Calu3 (cell line): ENCODE results near the gene WHRN. TPM values are rescaled to one million over a fixed set of nuclear protein-coding genes. Genes with fewer than 3 reads are reported as not detected.

Source experiments
- BruUV-seq: library from RNA; stranded (reverse); fragments of 400-500 nt; replicated peaks from 2 replicates; lab custom pipeline; 2021; lab: Mats Ljungman, UMichigan
- CTCF ChIA-PET: fragments of 300-600 bp; sonication (Branson Sonifier 250); formaldehyde crosslinking; loops from one replicate; lab custom pipeline; 2022; ENCODE audit warnings: antibody characterized with exemption; lab: Charles Lee
- DNase-seq: peaks from one replicate; pipeline ENCODE4 v3.0.0; 2022
- H3K27ac Mint-ChIP-seq: one replicate; pipeline ENCODE4 v1.8.0; 2022; ENCODE audit warnings: mixed read lengths; ENCODE audit not compliant: unreplicated experiment
- H3K27me3 Mint-ChIP-seq: one replicate; pipeline ENCODE4 v1.8.0; 2022; ENCODE audit warnings: mixed read lengths; ENCODE audit not compliant: unreplicated experiment
- H3K36me3 Mint-ChIP-seq: one replicate; pipeline ENCODE4 v1.8.0; 2022; ENCODE audit warnings: mild to moderate bottlenecking, moderate library complexity, mixed read lengths; ENCODE audit not compliant: insufficient read depth, unreplicated experiment
- H3K4me1 Mint-ChIP-seq: one replicate; pipeline ENCODE4 v1.8.0; 2022; ENCODE audit warnings: mild to moderate bottlenecking, low read depth, mixed read lengths; ENCODE audit not compliant: unreplicated experiment
- H3K4me3 Mint-ChIP-seq: one replicate; pipeline ENCODE4 v1.8.0; 2022; ENCODE audit warnings: mild to moderate bottlenecking, low read depth, moderate library complexity, mixed read lengths; ENCODE audit not compliant: unreplicated experiment
- H3K9me3 Mint-ChIP-seq: one replicate; pipeline ENCODE4 v1.8.0; 2022; ENCODE audit warnings: low read depth, mixed read lengths; ENCODE audit not compliant: unreplicated experiment
- CTCF ChIP-seq: fragments of 200-600 bp; IDR thresholded peaks from one replicate; pipeline ENCODE4 v1.8.0; 2022; ENCODE audit warnings: antibody characterized with exemption; ENCODE audit not compliant: unreplicated experiment
- intact Hi-C: fragments of 100-400 bp; cut with micrococcal nuclease; formaldehyde crosslinking; loops from one replicate; pipeline ENCODE4 v1.10.0; 2022; ENCODE audit not compliant: unreplicated experiment
- total RNA-seq: library from RNA; stranded (reverse); gene quantifications from 2 replicates; pipeline ENCODE4 v1.2.3, GENCODE V29; 2022

Gene WHRN
- total RNA-seq, 1 experiment from 2014 or later, result 4.9 TPM

GRCh38 chr9:114425126-114425525 is 80.1 kb downstream of the WHRN start:
- no peak overlapping the region for H3K27ac Mint-ChIP-seq
- H3K27me3 Mint-ChIP-seq, result peaks cover 23% of the 10 kb centered on the region
- H3K4me1 Mint-ChIP-seq, result no peaks in the 10 kb centered on the region
- no peaks in the 10 kb centered on the region for H3K36me3 Mint-ChIP-seq
- H3K4me3 Mint-ChIP-seq, result no peak overlapping the region
- intact Hi-C loops, result no loop called here
- CTCF ChIA-PET, result no interaction called here
- no peak for DNase-seq
- BruUV-seq, result no TSS peak
- TF ChIP-seq CTCF, result no peak
- H3K9me3 Mint-ChIP-seq, result no peaks in the 10 kb centered on the region

GRCh38 chr9:114424126-114424525 is 81.1 kb downstream of the WHRN start:
- intact Hi-C loops, result no loop called here
- Mint-ChIP-seq H3K9me3 (no peaks in the 10 kb centered on the region), H3K4me3 (no peak overlapping the region), H3K36me3 (no peaks in the 10 kb centered on the region), H3K27me3 (peaks cover 13% of the 10 kb centered on the region), H3K4me1 (no peaks in the 10 kb centered on the region), H3K27ac (no peak overlapping the region)
- CTCF ChIA-PET, result no interaction called here
- DNase-seq, result no peak
- BruUV-seq, result no TSS peak
- TF ChIP-seq CTCF, result no peak

GRCh38 chr9:114423181-114423580 is 82.1 kb downstream of the WHRN start:
- Mint-ChIP-seq H3K4me1 (no peaks in the 10 kb centered on the region), H3K27ac (no peak overlapping the region), H3K9me3 (no peaks in the 10 kb centered on the region), H3K4me3 (no peak overlapping the region), H3K36me3 (no peaks in the 10 kb centered on the region), H3K27me3 (peaks cover 4% of the 10 kb centered on the region)
- DNase-seq, result no peak
- no peak for TF ChIP-seq CTCF
- no TSS peak for BruUV-seq
- intact Hi-C loops, result no loop called here
- CTCF ChIA-PET, result no interaction called here

- no peak for TF ChIP-seq CTCF
- Mint-ChIP-seq H3K27ac (no peak overlapping the region), H3K9me3 (no peaks in the 10 kb centered on the region), H3K4me1 (no peaks in the 10 kb centered on the region), H3K4me3 (no peak overlapping the region), H3K27me3 (no peaks in the 10 kb centered on the region), H3K36me3 (no peaks in the 10 kb centered on the region)
- BruUV-seq, result no TSS peak
- intact Hi-C loops, result no loop called here
- no peak for DNase-seq
- CTCF ChIA-PET, result no interaction called here
Measured at GRCh38 chr9:114421147-114421546, 84.1 kb downstream of the WHRN start.
